ENCODE data around the gene C11orf86. TPM values are rescaled to one million over a fixed set of nuclear protein-coding genes. Genes with fewer than 3 reads are reported as not detected.
"Not testable (repeated sequence)": the region's sequence is repeated elsewhere in the genome, so short reads cannot be mapped to it uniquely, and the experiment has no call there.

Gene C11orf86
- total RNA-seq, 2 experiments from 2014 or later: not detected

DNA sequence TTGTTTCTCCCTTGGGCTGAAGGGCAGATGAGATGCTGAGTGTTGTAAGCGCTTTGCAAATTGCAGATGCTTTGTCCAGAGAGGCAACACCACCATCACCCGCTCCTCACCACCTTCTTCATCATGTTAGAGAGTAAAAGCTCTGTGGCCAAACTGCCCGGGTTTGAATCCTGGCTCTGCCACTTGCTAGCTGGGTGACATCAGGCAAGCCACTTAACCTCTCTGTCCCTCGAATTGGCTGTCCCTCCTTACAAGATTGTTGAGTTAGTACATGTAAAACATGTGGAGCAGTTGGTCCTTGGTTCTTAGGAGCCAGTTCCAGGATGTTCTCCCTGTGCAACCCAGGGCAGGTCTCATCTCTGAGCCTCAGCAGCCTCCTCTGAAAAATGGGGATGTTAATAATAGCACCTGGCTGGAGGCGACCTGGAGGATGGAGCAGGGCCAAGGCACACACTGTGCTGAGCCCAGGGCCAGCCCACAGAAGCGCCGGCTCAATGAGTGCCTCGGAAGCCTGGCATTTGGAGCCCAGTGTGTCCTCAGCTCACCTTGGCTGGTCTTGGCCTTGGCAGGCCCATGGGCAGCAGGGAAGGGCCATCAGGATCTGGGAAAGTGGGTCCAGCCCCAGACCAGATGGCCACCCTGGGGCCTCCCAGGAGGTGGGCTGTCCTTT, 10.5 kb downstream of the C11orf86 start:
- Mint-ChIP-seq H3K36me3 (ENCODE audit: low read depth) (no peaks in the 10 kb centered on the region), H3K4me3 (no peak overlapping the region), H3K27ac (no peak overlapping the region), H3K4me1 (ENCODE audit: low read depth) (peaks cover 7% of the 10 kb centered on the region), H3K27me3 (peaks cover 8% of the 10 kb centered on the region), H3K9me3 (no peaks in the 10 kb centered on the region)
- ChIA-PET POLR2A (no interaction called here), CTCF (interaction anchor here (1.1 kb wide), 1 partner anchor 9 kb away, joined by 3 read pairs; no protein-coding TSS in a partner anchor)
- ATAC-seq (no peak), DNase-seq (no peak)
- intact Hi-C loops (cut with micrococcal nuclease): no loop called here
- no peak for TF ChIP-seq CTCF (IDR thresholded peaks at IDR 0.05)

- peaks cover 7% of the 10 kb centered on the region for H3K4me1 Mint-ChIP-seq (ENCODE audit: low read depth)
- ChIA-PET POLR2A (no interaction called here), CTCF (interaction anchor here (1.1 kb wide), 1 partner anchor 9 kb away, joined by 3 read pairs; no protein-coding TSS in a partner anchor)
- H3K36me3 Mint-ChIP-seq (ENCODE audit: low read depth): no peaks in the 10 kb centered on the region
- intact Hi-C loops (cut with micrococcal nuclease): no loop called here
- no peak overlapping the region for H3K27ac Mint-ChIP-seq
- ATAC-seq (no peak), DNase-seq (no peak)
- no peak for TF ChIP-seq CTCF (IDR thresholded peaks at IDR 0.05)
- no peak overlapping the region for H3K4me3 Mint-ChIP-seq
- H3K9me3 Mint-ChIP-seq: no peaks in the 10 kb centered on the region
- H3K27me3 Mint-ChIP-seq: peaks cover 8% of the 10 kb centered on the region
Observed at GRCh38 chr11:66986178-66986545, 11.1 kb downstream of the C11orf86 start.

GRCh38 chr11:66987158-66987620, 12.1 kb downstream of the C11orf86 start:
- H3K27ac Mint-ChIP-seq: no peak overlapping the region
- H3K9me3 Mint-ChIP-seq: no peaks in the 10 kb centered on the region
- no peak overlapping the region for H3K4me3 Mint-ChIP-seq
- peaks cover 4% of the 10 kb centered on the region for H3K4me1 Mint-ChIP-seq (ENCODE audit: low read depth)
- CTCF ChIA-PET: no interaction called here
- H3K36me3 Mint-ChIP-seq (ENCODE audit: low read depth): no peaks in the 10 kb centered on the region
- peaks cover 9% of the 10 kb centered on the region for H3K27me3 Mint-ChIP-seq
- intact Hi-C loops (cut with micrococcal nuclease): no loop called here
- ATAC-seq (no peak), DNase-seq (no peak)
- POLR2A ChIA-PET: no interaction called here
- TF ChIP-seq CTCF (IDR thresholded peaks at IDR 0.05): no peak

GRCh38 chr11:66987924-66988637, 13.0 kb downstream of the C11orf86 start:
- Mint-ChIP-seq H3K36me3 (ENCODE audit: low read depth) (no peaks in the 10 kb centered on the region), H3K4me1 (ENCODE audit: low read depth) (peaks cover 3% of the 10 kb centered on the region), H3K27me3 (peaks cover 8% of the 10 kb centered on the region), H3K9me3 (no peaks in the 10 kb centered on the region), H3K4me3 (no peak overlapping the region), H3K27ac (no peak overlapping the region)
- ChIA-PET POLR2A (no interaction called here), CTCF (no interaction called here)
- intact Hi-C loops (cut with micrococcal nuclease): no loop called here
- DNase-seq (no peak), ATAC-seq (no peak)
- TF ChIP-seq CTCF (IDR thresholded peaks at IDR 0.05): no peak

DNA sequence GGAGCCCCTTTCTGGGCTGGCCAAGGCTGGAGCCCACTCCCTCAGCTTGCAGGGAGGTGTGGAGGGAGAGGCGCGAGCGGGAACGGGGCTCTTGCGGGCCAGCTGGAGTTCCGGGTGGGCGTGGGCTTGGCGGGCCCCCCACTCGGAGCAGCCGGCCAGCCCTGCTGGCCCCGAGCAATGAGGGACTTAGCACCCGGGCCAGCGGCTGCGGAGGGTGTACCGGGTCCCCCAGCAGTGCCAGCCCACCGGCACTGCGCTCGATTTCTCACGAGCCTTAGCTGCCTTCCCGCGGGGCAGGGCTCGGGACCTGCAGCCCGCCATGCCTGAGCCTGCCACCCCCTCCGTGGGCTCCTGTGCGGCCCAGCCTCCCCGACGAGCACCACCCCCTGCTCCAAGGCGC, 13.6 kb downstream of the C11orf86 start:
- H3K27ac Mint-ChIP-seq; H3K9me3 Mint-ChIP-seq; ATAC-seq; DNase-seq; POLR2A ChIA-PET; H3K4me3 Mint-ChIP-seq; H3K4me1 Mint-ChIP-seq (ENCODE audit: low read depth); CTCF ChIA-PET; H3K36me3 Mint-ChIP-seq (ENCODE audit: low read depth); intact Hi-C loops (cut with micrococcal nuclease): not testable (repeated sequence)
- peaks cover 10% of the 10 kb centered on the region for H3K27me3 Mint-ChIP-seq

GRCh38 chr11:66989360-66989759, 14.3 kb downstream of the C11orf86 start:
- POLR2A ChIA-PET: interaction anchor here (0.6 kb wide), 1 partner anchor 150 kb away, joined by 3 read pairs; no protein-coding TSS in a partner anchor
- H3K9me3 Mint-ChIP-seq; H3K4me1 Mint-ChIP-seq (ENCODE audit: low read depth); H3K36me3 Mint-ChIP-seq (ENCODE audit: low read depth); CTCF ChIA-PET; DNase-seq; H3K27ac Mint-ChIP-seq; H3K4me3 Mint-ChIP-seq; intact Hi-C loops (cut with micrococcal nuclease); ATAC-seq; H3K27me3 Mint-ChIP-seq: not testable (repeated sequence)
